Neural progenitor cell (in vitro differentiated cells): ENCODE results near the gene ERGIC1. TPM values are rescaled to one million over a fixed set of nuclear protein-coding genes. Genes with fewer than 3 reads are reported as not detected.

ENCODE experiments used
- DNase-seq: peaks from one replicate; pipeline ENCODE4 v3.0.0-alpha.2; 2016; ENCODE audit warnings: low spot score
- H2AFZ ChIP-seq: fragments of 200-600 bp; sonication (generic); replicated peaks from 2 replicates; pipeline ENCODE4 v1.6.1; 2016; ENCODE audit warnings: antibody characterized with exemption
- H3F3A ChIP-seq: fragments of 200-600 bp; sonication (generic); 2 replicates; pipeline ENCODE4 v1.6.1; 2016; ENCODE audit warnings: antibody characterized with exemption, low read depth
- H3K27ac ChIP-seq: fragments of 200-600 bp; sonication (generic); 2 replicates; pipeline ENCODE4 v1.5.1; 2016; ENCODE audit warnings: mild to moderate bottlenecking
- H3K27me3 ChIP-seq: fragments of 200-600 bp; sonication (generic); 2 replicates; pipeline ENCODE4 v1.6.1; 2016; ENCODE audit warnings: mild to moderate bottlenecking, moderate library complexity
- H3K36me3 ChIP-seq: fragments of 200-600 bp; sonication (generic); 2 replicates; pipeline ENCODE4 v1.5.1; 2016
- H3K4me1 ChIP-seq: fragments of 200-600 bp; sonication (generic); 2 replicates; pipeline ENCODE4 v1.6.1; 2016; ENCODE audit warnings: mixed run types
- H3K4me2 ChIP-seq: fragments of 200-600 bp; sonication (generic); 2 replicates; pipeline ENCODE4 v1.6.1; 2016
- H3K4me3 ChIP-seq: fragments of 200-600 bp; sonication (generic); 2 replicates; pipeline ENCODE4 v1.5.1; 2016
- H3K79me2 ChIP-seq: fragments of 200-600 bp; sonication (generic); 2 replicates; pipeline ENCODE4 v1.6.1; 2016; ENCODE audit warnings: low read depth
- H3K9ac ChIP-seq: fragments of 200-600 bp; sonication (generic); 2 replicates; pipeline ENCODE4 v1.6.1; 2016
- H3K9me3 ChIP-seq: fragments of 200-600 bp; sonication (generic); 2 replicates; pipeline ENCODE4 v1.5.1; 2016; ENCODE audit warnings: low read depth
- H4K20me1 ChIP-seq: fragments of 200-600 bp; sonication (generic); 2 replicates; pipeline ENCODE4 v1.6.1; 2016; ENCODE audit warnings: low read depth
- H3K27ac Mint-ChIP-seq: 3 replicates; pipeline ENCODE4 v1.8.0; 2021; ENCODE audit warnings: mixed read lengths
- H3K27me3 Mint-ChIP-seq: 2 replicates; pipeline ENCODE4 v1.8.0; 2022; ENCODE audit warnings: low read depth, mild to moderate bottlenecking, inconsistent platforms, moderate library complexity, mixed read lengths; ENCODE audit not compliant: insufficient read depth
- H3K36me3 Mint-ChIP-seq: 3 replicates; pipeline ENCODE4 v1.8.0; 2021; ENCODE audit warnings: mixed read lengths
- H3K4me1 Mint-ChIP-seq: 3 replicates; pipeline ENCODE4 v1.8.0; 2021; ENCODE audit warnings: mixed read lengths
- H3K4me3 Mint-ChIP-seq: 3 replicates; pipeline ENCODE4 v1.8.0; 2021; ENCODE audit warnings: mild to moderate bottlenecking, moderate library complexity, mixed read lengths
- H3K9me3 Mint-ChIP-seq: 3 replicates; pipeline ENCODE4 v1.8.0; 2020; ENCODE audit warnings: mixed read lengths
- EZH2 ChIP-seq: fragments of 200-600 bp; sonication (generic); IDR thresholded peaks from 2 replicates; pipeline ENCODE4 v1.6.1; 2017; ENCODE audit warnings: antibody characterized with exemption, mild to moderate bottlenecking, moderate library complexity
- EZH2phosphoT487 ChIP-seq: fragments of 200-600 bp; sonication (generic); IDR thresholded peaks from 2 replicates; pipeline ENCODE4 v1.6.1; 2017; ENCODE audit warnings: antibody characterized with exemption
- total RNA-seq: library from RNA; depleted of rRNA; stranded (reverse); fragments of >200 nt; gene quantifications from 2 replicates; pipeline ENCODE4 v1.2.3, GENCODE V29; 2015; ENCODE audit warnings: low replicate concordance
- TF ChIP-seq, protein P1 (sequence below): fragments of 200-600 bp; sonication (generic); IDR thresholded peaks from 2 replicates; pipeline ENCODE4 v1.5.1; 2017; ENCODE audit warnings: antibody characterized with exemption, mild to moderate bottlenecking

ERGIC1 gene
- total RNA-seq, 1 donor from 2014 or later = 28.7 TPM

DNA sequence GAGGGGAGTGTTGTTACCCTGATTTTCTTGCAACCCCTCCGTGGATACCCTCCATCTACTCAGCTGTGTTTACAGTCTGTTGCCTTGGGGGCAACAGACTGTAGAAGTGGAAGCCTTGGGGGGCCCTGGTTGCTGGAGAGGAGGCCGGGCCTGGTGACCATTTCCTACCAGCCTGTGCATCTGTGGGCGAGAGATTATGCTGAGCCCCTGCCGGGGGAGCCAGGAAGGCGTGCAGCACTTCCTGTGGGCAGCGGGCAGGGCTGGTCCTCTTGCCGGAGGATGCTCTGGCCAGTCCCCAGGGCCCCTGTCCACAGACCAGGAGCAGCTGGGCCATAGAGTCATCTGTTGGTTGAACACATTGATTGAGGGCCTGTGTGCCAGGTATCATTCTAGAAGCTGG lies 11.1 kb downstream of the ERGIC1 start:
- Histone ChIP-seq H3K79me2 (peaks cover 74% of the 10 kb centered on the region), H3K27ac (no peak overlapping the region), H3K4me3 (no peak overlapping the region), H3K27me3 (no peaks in the 10 kb centered on the region), H3F3A (peaks cover 8% of the 10 kb centered on the region), H2AFZ (no peak overlapping the region), H4K20me1 (peaks cover 90% of the 10 kb centered on the region), H3K4me1 (peaks cover 8% of the 10 kb centered on the region), H3K4me2 (no peak overlapping the region), H3K36me3 (no peaks in the 10 kb centered on the region), H3K9ac (no peak overlapping the region), H3K9me3 (no peaks in the 10 kb centered on the region)
- Mint-ChIP-seq H3K9me3 (no peaks in the 10 kb centered on the region), H3K4me3 (peak overlapping the region; percentile 39), H3K36me3 (peaks cover 2% of the 10 kb centered on the region), H3K27me3 (peaks cover 2% of the 10 kb centered on the region), H3K4me1 (peaks cover 26% of the 10 kb centered on the region), H3K27ac (no peak overlapping the region)
- DNase-seq = no peak
- TF ChIP-seq, protein P1, sequence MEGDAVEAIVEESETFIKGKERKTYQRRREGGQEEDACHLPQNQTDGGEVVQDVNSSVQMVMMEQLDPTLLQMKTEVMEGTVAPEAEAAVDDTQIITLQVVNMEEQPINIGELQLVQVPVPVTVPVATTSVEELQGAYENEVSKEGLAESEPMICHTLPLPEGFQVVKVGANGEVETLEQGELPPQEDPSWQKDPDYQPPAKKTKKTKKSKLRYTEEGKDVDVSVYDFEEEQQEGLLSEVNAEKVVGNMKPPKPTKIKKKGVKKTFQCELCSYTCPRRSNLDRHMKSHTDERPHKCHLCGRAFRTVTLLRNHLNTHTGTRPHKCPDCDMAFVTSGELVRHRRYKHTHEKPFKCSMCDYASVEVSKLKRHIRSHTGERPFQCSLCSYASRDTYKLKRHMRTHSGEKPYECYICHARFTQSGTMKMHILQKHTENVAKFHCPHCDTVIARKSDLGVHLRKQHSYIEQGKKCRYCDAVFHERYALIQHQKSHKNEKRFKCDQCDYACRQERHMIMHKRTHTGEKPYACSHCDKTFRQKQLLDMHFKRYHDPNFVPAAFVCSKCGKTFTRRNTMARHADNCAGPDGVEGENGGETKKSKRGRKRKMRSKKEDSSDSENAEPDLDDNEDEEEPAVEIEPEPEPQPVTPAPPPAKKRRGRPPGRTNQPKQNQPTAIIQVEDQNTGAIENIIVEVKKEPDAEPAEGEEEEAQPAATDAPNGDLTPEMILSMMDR = no peak
- TF ChIP-seq EZH2 = no peak
- no peak for TF ChIP-seq EZH2phosphoT487

DNA sequence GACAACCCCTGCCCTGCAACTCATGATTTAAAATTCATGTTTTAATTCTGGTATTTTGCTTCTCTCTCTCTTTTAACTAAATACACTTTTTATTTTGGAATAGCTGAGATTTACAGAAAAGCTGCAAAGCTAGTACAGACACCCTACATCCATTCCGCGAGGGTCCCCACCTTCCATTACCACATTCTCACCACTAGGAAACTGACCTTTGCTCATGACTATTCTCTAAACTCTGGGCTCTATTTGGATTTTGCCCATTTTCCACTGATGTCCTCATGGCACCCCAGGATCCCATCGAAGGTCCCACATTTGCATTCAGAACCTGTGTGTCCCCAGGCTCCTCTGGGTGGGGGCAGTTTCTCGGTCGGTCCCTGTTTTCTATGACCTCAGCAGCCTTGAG lies 11.5 kb downstream of the ERGIC1 start:
- Histone ChIP-seq H3K9me3 (no peaks in the 10 kb centered on the region), H3K4me3 (no peak overlapping the region), H3K36me3 (no peaks in the 10 kb centered on the region), H3K9ac (no peak overlapping the region), H3K4me1 (peaks cover 4% of the 10 kb centered on the region), H3K79me2 (peaks cover 75% of the 10 kb centered on the region), H3K4me2 (no peak overlapping the region), H2AFZ (no peak overlapping the region), H4K20me1 (peaks cover 90% of the 10 kb centered on the region), H3K27me3 (no peaks in the 10 kb centered on the region), H3F3A (peaks cover 4% of the 10 kb centered on the region), H3K27ac (no peak overlapping the region)
- H3K36me3 Mint-ChIP-seq = no peaks in the 10 kb centered on the region
- peak overlapping the region; percentile 39 for H3K4me3 Mint-ChIP-seq
- DNase-seq = no peak
- H3K4me1 Mint-ChIP-seq = peaks cover 24% of the 10 kb centered on the region
- no peak overlapping the region for H3K27ac Mint-ChIP-seq
- no peak for TF ChIP-seq EZH2phosphoT487
- TF ChIP-seq, protein P1 = no peak
- TF ChIP-seq EZH2 = no peak
- H3K9me3 Mint-ChIP-seq = no peaks in the 10 kb centered on the region
- peaks cover 2% of the 10 kb centered on the region for H3K27me3 Mint-ChIP-seq

GRCh38 chr5:172846249-172846648 lies 12.2 kb downstream of the ERGIC1 start:
- DNase-seq = no peak
- H3K4me1 Mint-ChIP-seq = peaks cover 24% of the 10 kb centered on the region
- H3K9ac ChIP-seq = no peak overlapping the region
- H3K27me3 ChIP-seq = no peaks in the 10 kb centered on the region
- peaks cover 90% of the 10 kb centered on the region for H4K20me1 ChIP-seq
- H3K36me3 ChIP-seq = no peaks in the 10 kb centered on the region
- no peak overlapping the region for H3K4me3 Mint-ChIP-seq
- peaks cover under 1% of the 10 kb centered on the region for H3K4me1 ChIP-seq
- no peak overlapping the region for H3K4me2 ChIP-seq
- TF ChIP-seq EZH2 (no peak), EZH2phosphoT487 (no peak)
- TF ChIP-seq, protein P1 = no peak
- no peaks in the 10 kb centered on the region for H3K9me3 Mint-ChIP-seq
- H3K79me2 ChIP-seq = peaks cover 74% of the 10 kb centered on the region
- H3K36me3 Mint-ChIP-seq = no peaks in the 10 kb centered on the region
- peaks cover 2% of the 10 kb centered on the region for H3K27me3 Mint-ChIP-seq
- H3K4me3 ChIP-seq = no peak overlapping the region
- no peak overlapping the region for H2AFZ ChIP-seq
- no peaks in the 10 kb centered on the region for H3F3A ChIP-seq
- H3K27ac ChIP-seq = no peak overlapping the region
- no peaks in the 10 kb centered on the region for H3K9me3 ChIP-seq
- no peak overlapping the region for H3K27ac Mint-ChIP-seq
